Stimulated activated CD4-positive, alpha-beta T cell treated with anti-CD3 and anti-CD28 coated beads, TNF-alpha, amount 100 ng/mL, for 48 hours (primary cell): ENCODE data around the gene C10orf105.

ENCODE experiments used
- DNase-seq, 3 donors: peaks; one replicate each; pipeline ENCODE4 v3.0.0-alpha.2; 2020; ENCODE audit warnings: low read depth in 3 of 3

Gene C10orf105

DNA sequence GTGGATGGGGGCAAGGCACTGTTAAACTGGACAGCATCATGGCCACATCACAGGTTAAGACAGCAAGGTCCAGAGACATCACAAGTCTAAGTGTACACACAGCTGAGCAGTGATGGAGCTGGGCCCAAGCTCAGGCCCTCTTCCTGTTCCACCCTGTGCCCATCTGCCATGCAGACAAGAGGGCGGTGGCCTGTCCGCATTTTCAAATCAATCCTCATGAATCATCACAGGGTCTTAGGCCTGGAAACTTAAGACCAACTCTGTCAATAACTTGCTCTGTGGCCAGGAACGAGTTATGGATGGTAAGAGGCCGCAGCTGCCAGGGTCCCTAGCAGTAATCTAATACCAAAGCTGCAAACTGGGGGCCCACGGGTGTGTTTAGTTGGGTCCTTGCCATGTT lies 3.2 kb downstream of the C10orf105 start:
- DNase-seq, result no peak

DNA sequence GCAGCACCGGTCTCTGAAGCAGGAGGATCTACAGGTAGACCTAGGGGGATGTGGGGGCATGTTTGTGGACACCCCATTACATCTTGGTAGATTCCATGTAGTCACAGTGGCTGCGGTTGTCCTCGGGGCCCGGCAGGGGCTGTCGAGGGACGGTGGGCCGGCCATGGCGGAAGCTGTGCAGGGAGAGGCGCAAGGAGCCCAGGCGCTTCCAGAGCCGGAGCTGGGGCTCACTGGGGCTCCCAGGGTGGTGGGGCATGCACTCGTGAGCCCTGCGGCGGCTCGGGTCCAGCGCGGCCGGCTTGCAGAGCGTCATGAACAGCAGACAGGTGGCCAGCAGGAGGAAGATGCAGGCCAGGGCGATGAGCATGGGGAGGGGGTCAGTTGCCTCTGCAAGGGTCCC lies 3.7 kb downstream of the C10orf105 start:
- no peak for DNase-seq

DNA sequence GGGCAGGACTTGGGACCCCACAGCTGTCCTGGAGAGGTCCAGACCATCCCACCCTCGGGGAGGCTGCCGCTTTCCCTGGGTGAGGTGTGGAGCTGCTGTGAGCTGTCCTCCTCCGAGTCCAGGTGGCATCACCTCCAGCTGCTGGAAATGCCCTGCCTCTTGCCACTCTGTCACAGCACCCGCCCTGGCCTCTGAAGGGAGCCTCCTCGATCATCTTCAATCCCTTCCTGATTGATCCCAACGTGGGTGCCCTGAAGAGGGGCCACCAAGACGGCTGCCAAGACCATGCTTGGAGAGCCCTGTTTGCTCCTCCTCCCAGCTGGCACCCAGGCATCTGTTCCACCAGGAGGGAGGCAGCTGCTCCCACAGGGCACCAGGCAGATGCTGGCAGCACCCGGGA lies 4.6 kb downstream of the C10orf105 start:
- no peak for DNase-seq

GRCh38 chr10:71714592-71714991 lies 5.0 kb downstream of the C10orf105 start:
- no peak for DNase-seq

DNA sequence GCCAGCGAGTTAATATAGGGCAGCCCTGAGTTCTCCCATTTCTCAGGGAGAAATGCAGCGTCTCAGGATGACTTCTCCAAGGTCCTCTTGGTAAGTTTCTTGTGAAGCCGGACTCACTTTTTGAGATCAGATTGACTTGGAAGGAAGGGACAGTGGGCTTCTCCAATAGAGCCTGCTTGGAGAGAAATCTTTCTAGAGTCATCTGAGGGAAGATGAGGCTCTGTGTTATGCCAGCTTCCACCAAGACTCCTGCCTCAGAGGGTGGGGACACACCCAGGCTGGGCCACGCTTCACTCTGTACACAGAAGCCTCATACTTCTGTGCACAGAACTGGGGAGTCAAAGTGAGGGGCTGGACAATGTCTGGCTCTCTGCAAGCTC lies 5.6 kb downstream of the C10orf105 start:
- DNase-seq, result no peak

GRCh38 chr10:71713135-71714030 lies 6.2 kb downstream of the C10orf105 start:
- no peak for DNase-seq

DNA sequence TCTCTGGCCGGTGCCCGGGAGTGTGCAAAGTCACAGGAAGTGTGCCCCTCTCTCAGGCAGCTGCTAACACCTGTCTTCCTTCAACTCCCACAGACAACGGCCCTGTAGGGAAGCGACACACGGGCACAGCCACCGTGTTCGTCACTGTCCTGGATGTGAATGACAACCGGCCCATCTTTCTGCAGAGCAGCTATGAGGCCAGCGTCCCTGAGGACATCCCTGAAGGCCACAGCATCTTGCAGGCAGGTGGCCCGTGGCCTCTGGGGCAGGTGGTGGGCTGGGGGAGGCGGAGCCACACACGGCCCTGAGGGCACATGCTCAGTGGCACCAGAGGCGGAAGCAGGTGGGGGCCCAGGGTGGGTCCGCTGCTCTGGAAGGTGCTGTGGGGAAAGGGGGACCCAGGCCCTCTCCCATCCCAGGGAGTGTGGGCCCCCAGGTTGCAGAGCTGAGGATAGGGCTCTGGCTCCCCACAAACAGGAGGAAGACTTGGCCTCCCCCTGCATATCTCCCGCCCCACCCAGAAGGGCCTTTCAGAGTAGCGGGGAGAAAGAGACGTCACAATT lies 6.9 kb downstream of the C10orf105 start:
- DNase-seq, result no peak

GRCh38 chr10:71712170-71712569 lies 7.4 kb downstream of the C10orf105 start:
- DNase-seq, result no peak

DNA sequence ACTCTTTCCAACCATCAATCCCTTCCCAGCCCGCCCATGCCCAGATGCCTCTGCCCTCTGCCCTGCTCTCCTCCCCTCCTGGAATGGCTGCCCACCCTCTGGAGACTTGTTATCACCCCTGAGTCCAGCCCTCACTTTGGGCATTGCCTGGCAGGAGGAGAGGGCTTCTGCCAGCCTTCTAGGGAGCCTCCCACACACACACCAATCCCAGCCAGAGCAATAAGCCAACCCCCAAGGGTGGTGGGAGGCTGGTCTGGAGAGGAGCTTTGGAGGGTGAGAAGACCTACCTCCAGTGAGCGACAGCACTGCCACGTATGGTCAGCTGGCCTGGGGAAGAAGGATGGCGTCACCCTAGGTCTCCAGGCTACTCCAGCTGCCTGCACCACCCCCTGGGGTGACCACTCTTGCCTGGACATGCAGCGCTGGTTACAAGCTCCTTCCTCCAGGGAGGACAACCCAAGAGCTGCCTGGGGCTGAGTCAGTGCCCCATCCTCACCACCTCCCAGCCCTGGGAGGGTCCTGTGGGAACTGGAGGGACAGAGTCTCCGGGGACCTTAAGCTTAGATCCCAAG lies 8.4 kb downstream of the C10orf105 start:
- DNase-seq, result no peak

DNA sequence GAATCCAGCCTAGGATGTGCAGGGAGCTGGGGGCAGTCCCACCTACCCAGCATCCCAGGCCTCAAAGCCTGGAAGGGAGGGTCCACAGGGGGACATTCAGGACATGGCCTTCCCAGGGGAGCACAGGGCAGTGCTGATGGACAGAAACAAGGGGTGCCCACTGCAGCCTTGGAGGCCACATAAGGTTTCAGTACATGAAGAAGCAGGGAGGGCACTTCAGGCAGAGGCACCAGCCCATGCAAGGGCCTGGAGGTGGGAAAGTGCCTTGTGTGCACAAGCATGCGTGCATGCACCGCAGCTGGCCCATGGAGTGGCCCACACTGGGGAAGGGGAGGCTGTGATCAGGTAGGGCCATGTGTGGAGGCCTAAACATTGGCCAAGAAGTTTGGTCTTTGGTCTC lies 9.1 kb downstream of the C10orf105 start:
- no peak for DNase-seq

GRCh38 chr10:71708897-71709882 lies 10.4 kb downstream of the C10orf105 start:
- DNase-seq, result no peak

- DNase-seq, result peak; percentile 43 to 63 (median 54)
These were observed 11.3 kb downstream of the C10orf105 start for GRCh38 chr10:71708301-71708703.

DNA sequence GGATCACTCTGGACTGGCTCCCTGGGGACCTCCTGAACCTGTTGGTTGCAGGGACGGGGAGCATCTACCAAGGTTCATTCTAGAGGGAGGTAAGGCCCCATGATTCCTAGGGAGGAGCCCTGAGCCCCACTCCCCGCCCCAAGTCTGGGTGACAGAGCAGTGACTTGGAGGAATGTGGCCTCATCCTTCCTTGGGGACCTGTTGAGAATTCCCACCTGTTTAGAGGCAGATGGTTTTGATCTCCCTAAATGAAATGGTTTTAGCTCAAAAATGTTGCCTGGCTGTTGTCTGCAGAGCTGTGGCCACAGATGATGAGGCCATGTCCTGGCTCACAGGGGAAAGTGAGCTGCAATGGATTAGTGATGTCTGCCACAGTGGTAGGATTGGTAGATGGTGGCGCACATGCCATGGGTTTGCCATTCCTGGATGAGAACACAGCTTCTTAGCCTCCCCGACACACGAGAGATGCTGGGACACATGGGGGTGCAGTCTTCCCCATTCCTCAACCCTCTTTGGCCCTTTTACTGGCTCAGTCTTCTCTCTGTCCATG lies 12.3 kb downstream of the C10orf105 start:
- DNase-seq, result no peak

DNA sequence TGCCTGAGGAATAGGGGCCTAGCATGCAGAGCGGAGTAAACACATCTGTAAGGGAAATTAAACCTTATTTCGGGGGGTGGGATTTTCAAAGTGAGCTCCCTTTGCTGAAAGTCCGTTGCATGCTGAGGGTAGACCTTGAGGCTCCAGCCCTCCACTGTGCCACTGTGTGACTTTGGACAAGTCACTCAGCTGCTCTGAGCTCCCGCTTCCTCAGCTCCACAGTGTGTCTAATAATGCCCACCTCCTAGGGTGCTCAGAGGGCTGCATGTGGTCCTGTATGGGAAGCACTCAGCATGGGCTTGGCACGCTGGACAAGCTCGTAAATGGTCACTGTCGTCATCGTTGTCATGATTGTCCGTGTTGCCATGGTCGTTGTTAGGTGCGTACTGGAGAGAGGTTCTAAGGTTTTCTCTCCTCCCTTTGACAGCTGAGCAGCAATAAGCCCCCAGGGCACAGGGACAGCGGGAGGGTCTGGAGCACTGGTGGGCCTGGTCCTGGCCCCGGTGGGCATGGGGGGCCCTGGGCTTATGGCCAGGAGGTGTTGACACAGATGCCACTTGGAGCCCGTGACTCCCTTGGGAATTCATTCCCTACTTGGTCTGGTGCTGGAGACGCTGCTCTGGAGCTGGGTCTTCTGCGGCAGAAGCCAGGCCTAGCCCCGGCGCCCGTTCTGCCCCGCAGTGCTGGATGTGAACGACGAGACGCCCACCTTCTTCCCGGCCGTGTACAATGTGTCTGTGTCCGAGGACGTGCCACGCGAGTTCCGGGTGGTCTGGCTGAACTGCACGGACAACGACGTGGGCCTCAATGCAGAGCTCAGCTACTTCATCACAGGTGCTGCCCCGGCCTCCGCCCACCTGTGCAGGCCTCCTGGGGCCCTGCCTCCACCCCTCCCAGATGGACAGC lies 13.1 kb downstream of the C10orf105 start:
- no peak for DNase-seq

GRCh38 chr10:71705582-71705981 lies 14.0 kb downstream of the C10orf105 start:
- DNase-seq, result no peak

- no peak for DNase-seq
These were observed 14.8 kb downstream of the C10orf105 start for GRCh38 chr10:71704816-71705215.

DNA sequence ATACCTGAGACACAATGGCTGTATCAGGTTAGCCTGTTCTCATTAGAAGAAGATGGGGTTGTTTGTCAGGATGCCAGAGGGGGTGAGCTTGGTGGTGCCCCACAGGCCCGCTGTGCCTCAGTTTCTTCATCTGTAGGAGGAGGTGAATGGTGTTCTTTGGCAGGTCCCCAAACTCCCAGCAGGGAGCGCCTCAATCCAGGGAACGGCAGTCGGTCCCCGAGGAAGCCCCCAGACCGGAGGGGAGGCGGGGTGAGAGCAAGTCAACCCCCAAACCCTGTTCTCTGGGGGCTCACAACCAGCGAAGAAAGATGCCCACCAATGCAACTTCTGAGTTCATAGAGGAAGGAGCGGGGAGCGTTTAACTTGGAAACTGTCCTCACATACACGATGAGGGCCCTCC lies 16.0 kb downstream of the C10orf105 start:
- DNase-seq, result no peak

- DNase-seq, result no peak
These were observed 18.0 kb downstream of the C10orf105 start for GRCh38 chr10:71701496-71702132.

GRCh38 chr10:71700731-71701368 lies 18.7 kb downstream of the C10orf105 start:
- DNase-seq, result no peak

GRCh38 chr10:71698737-71699136 lies 20.8 kb downstream of the C10orf105 start:
- DNase-seq, result no peak
